SK-N-SH treated with all-trans-retinoic acid at 6 μM for 48 hours (cell line): ENCODE data around the gene CAV1.
A peak's percentile ranks its signal among the peaks of the same experiment; 100 is the strongest.

Experiments used
- ATAC-seq: fragments of 200-7000 bp; cut with Tn5 transposase; 3 replicates; pipeline ENCODE4 v1.9.1; 2020; ENCODE audit warnings: mild to moderate bottlenecking, moderate library complexity
- ARNTL ChIP-seq: fragments of 450-650 bp; formaldehyde crosslinking; IDR thresholded peaks from 2 replicates; pipeline ENCODE4 v1.5.0; 2020; ENCODE audit warnings: low read depth, mild to moderate bottlenecking, moderate library complexity, borderline replicate concordance
- CSDC2 ChIP-seq: fragments of 250-450 bp; sonication (Bioruptor Pico); IDR thresholded peaks from 2 replicates; pipeline ENCODE4 v1.5.0; 2020; ENCODE audit warnings: mild to moderate bottlenecking, moderate library complexity
- ESRRG ChIP-seq: fragments of 250-450 bp; sonication (Bioruptor Pico); IDR thresholded peaks from 2 replicates; pipeline ENCODE4 v1.6.1; 2021; ENCODE audit warnings: mild to moderate bottlenecking
- GLIS3 ChIP-seq: fragments of 250-450 bp; sonication (Bioruptor Pico); IDR thresholded peaks from 2 replicates; pipeline ENCODE4 v1.5.0; 2020; ENCODE audit warnings: mild to moderate bottlenecking, moderate library complexity
- ISL1 ChIP-seq: fragments of 250-450 bp; sonication (Bioruptor Pico); IDR thresholded peaks from 2 replicates; pipeline ENCODE4 v2.1.2; 2022; ENCODE audit warnings: mild to moderate bottlenecking, moderate library complexity
- OSR1 ChIP-seq: fragments of 250-450 bp; sonication (Bioruptor Pico); IDR thresholded peaks from 2 replicates; pipeline ENCODE4 v1.8.0; 2022; ENCODE audit warnings: moderate library complexity, mild to moderate bottlenecking, inconsistent platforms
- RARB ChIP-seq: fragments of 250-450 bp; sonication (Bioruptor Pico); IDR thresholded peaks from 2 replicates; pipeline ENCODE4 v1.8.0; 2021; ENCODE audit warnings: mild to moderate bottlenecking, moderate library complexity
- SNAI2 ChIP-seq: fragments of 250-450 bp; sonication (Bioruptor Pico); IDR thresholded peaks from 2 replicates; pipeline ENCODE4 v1.5.0; 2020; ENCODE audit warnings: mild to moderate bottlenecking, moderate library complexity
- TCF4 ChIP-seq: fragments of 250-450 bp; sonication (Bioruptor Pico); IDR thresholded peaks from 2 replicates; pipeline ENCODE4 v1.8.0; 2021; ENCODE audit warnings: mild to moderate bottlenecking, moderate library complexity, borderline replicate concordance
- TOX ChIP-seq: fragments of 250-450 bp; sonication (Bioruptor Pico); IDR thresholded peaks from 2 replicates; pipeline ENCODE4 v1.8.0; 2021; ENCODE audit warnings: mild to moderate bottlenecking, moderate library complexity, borderline replicate concordance
- ZC3H10 ChIP-seq: fragments of 250-450 bp; sonication (Bioruptor Pico); IDR thresholded peaks from 2 replicates; pipeline ENCODE4 v1.5.1; 2021; ENCODE audit warnings: mild to moderate bottlenecking, moderate library complexity
- ZFP3 ChIP-seq: fragments of 250-450 bp; sonication (Bioruptor Pico); IDR thresholded peaks from 2 replicates; pipeline ENCODE4 v1.5.0; 2020; ENCODE audit warnings: mild to moderate bottlenecking, moderate library complexity
- ZFP30 ChIP-seq: fragments of 450-650 bp; formaldehyde crosslinking; IDR thresholded peaks from 2 replicates; pipeline ENCODE4 v1.5.0; 2022; ENCODE audit warnings: mild to moderate bottlenecking, moderate library complexity
- ZNF565 ChIP-seq: fragments of 450-650 bp; formaldehyde crosslinking; conservative IDR thresholded peaks from 2 replicates; pipeline ENCODE4 v1.5.0; 2020; ENCODE audit warnings: low read depth, mild to moderate bottlenecking, moderate library complexity
- TF ChIP-seq, protein P1 (sequence below): fragments of 250-450 bp; sonication (Bioruptor Pico); IDR thresholded peaks from 2 replicates; pipeline ENCODE4 v1.8.0; 2021; ENCODE audit warnings: low read depth, mild to moderate bottlenecking, moderate library complexity, borderline replicate concordance
- TF ChIP-seq, protein P2 (sequence below): fragments of 250-450 bp; sonication (Bioruptor Pico); IDR thresholded peaks from 2 replicates; pipeline ENCODE4 v1.8.0; 2020; ENCODE audit warnings: mild to moderate bottlenecking, moderate library complexity, borderline replicate concordance
- TF ChIP-seq, protein P3 (sequence below): fragments of 250-450 bp; sonication (Bioruptor Pico); IDR thresholded peaks from 2 replicates; pipeline ENCODE4 v1.5.1; 2020; ENCODE audit warnings: low read depth, mild to moderate bottlenecking, moderate library complexity
- TF ChIP-seq, protein P4 (sequence below): fragments of 250-450 bp; sonication (Bioruptor Pico); IDR thresholded peaks from 2 replicates; pipeline ENCODE4 v1.5.0; 2020; ENCODE audit warnings: mild to moderate bottlenecking, moderate library complexity
- TF ChIP-seq, protein P5 (sequence below): fragments of 250-450 bp; sonication (Bioruptor Pico); IDR thresholded peaks from 2 replicates; pipeline ENCODE4 v1.5.1; 2021; ENCODE audit warnings: mild to moderate bottlenecking, moderate library complexity

Gene CAV1

DNA sequence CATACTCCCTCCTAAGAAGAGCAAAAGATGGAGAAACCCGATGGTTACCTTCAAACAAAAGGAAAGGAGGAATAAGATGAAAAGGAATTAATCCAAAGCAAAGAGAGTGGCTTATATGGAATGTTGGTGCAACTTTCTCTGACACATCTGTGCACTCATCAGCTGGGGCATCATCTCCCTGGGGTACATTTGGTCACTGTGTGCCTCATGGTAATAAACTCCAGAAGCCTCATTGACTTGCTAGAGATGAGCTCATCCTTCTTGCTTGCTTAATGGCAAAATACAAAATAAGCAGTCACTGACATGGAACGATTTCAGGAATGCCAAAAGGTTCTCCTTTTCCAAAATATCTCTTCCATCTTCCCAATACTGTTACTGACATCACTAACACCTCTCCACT is 22.5 kb downstream of the CAV1 start:
- ATAC-seq: peak; percentile 30
- TF ChIP-seq OSR1 (CRISPR knock-in tag): no peak
- no peak for TF ChIP-seq ZC3H10 (CRISPR knock-in tag)
- TF ChIP-seq ZFP3 (CRISPR knock-in tag): no peak
- TF ChIP-seq, protein P1, sequence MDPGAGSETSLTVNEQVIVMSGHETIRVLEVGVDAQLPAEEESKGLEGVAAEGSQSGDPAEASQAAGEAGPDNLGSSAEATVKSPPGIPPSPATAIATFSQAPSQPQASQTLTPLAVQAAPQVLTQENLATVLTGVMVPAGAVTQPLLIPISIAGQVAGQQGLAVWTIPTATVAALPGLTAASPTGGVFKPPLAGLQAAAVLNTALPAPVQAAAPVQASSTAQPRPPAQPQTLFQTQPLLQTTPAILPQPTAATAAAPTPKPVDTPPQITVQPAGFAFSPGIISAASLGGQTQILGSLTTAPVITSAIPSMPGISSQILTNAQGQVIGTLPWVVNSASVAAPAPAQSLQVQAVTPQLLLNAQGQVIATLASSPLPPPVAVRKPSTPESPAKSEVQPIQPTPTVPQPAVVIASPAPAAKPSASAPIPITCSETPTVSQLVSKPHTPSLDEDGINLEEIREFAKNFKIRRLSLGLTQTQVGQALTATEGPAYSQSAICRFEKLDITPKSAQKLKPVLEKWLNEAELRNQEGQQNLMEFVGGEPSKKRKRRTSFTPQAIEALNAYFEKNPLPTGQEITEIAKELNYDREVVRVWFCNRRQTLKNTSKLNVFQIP (CRISPR knock-in tag): no peak
- TF ChIP-seq ARNTL: no peak
- no peak for TF ChIP-seq ESRRG (CRISPR knock-in tag)
- no peak for TF ChIP-seq TOX (CRISPR knock-in tag)
- no peak for TF ChIP-seq RARB
- no peak for TF ChIP-seq CSDC2 (CRISPR knock-in tag)
- no peak for TF ChIP-seq ZFP30
- TF ChIP-seq ISL1 (CRISPR knock-in tag): no peak
- no peak for TF ChIP-seq TCF4 (CRISPR knock-in tag)
- TF ChIP-seq, protein P2, sequence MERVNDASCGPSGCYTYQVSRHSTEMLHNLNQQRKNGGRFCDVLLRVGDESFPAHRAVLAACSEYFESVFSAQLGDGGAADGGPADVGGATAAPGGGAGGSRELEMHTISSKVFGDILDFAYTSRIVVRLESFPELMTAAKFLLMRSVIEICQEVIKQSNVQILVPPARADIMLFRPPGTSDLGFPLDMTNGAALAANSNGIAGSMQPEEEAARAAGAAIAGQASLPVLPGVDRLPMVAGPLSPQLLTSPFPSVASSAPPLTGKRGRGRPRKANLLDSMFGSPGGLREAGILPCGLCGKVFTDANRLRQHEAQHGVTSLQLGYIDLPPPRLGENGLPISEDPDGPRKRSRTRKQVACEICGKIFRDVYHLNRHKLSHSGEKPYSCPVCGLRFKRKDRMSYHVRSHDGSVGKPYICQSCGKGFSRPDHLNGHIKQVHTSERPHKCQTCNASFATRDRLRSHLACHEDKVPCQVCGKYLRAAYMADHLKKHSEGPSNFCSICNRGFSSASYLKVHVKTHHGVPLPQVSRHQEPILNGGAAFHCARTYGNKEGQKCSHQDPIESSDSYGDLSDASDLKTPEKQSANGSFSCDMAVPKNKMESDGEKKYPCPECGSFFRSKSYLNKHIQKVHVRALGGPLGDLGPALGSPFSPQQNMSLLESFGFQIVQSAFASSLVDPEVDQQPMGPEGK (CRISPR knock-in tag): no peak
- TF ChIP-seq GLIS3 (CRISPR knock-in tag): no peak
- TF ChIP-seq, protein P3, sequence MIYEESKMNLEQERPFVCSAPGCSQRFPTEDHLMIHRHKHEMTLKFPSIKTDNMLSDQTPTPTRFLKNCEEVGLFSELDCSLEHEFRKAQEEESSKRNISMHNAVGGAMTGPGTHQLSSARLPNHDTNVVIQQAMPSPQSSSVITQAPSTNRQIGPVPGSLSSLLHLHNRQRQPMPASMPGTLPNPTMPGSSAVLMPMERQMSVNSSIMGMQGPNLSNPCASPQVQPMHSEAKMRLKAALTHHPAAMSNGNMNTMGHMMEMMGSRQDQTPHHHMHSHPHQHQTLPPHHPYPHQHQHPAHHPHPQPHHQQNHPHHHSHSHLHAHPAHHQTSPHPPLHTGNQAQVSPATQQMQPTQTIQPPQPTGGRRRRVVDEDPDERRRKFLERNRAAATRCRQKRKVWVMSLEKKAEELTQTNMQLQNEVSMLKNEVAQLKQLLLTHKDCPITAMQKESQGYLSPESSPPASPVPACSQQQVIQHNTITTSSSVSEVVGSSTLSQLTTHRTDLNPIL (CRISPR knock-in tag): no peak
- TF ChIP-seq, protein P4, sequence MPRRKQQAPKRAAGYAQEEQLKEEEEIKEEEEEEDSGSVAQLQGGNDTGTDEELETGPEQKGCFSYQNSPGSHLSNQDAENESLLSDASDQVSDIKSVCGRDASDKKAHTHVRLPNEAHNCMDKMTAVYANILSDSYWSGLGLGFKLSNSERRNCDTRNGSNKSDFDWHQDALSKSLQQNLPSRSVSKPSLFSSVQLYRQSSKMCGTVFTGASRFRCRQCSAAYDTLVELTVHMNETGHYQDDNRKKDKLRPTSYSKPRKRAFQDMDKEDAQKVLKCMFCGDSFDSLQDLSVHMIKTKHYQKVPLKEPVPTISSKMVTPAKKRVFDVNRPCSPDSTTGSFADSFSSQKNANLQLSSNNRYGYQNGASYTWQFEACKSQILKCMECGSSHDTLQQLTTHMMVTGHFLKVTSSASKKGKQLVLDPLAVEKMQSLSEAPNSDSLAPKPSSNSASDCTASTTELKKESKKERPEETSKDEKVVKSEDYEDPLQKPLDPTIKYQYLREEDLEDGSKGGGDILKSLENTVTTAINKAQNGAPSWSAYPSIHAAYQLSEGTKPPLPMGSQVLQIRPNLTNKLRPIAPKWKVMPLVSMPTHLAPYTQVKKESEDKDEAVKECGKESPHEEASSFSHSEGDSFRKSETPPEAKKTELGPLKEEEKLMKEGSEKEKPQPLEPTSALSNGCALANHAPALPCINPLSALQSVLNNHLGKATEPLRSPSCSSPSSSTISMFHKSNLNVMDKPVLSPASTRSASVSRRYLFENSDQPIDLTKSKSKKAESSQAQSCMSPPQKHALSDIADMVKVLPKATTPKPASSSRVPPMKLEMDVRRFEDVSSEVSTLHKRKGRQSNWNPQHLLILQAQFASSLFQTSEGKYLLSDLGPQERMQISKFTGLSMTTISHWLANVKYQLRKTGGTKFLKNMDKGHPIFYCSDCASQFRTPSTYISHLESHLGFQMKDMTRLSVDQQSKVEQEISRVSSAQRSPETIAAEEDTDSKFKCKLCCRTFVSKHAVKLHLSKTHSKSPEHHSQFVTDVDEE (CRISPR knock-in tag): no peak
- TF ChIP-seq, protein P5, sequence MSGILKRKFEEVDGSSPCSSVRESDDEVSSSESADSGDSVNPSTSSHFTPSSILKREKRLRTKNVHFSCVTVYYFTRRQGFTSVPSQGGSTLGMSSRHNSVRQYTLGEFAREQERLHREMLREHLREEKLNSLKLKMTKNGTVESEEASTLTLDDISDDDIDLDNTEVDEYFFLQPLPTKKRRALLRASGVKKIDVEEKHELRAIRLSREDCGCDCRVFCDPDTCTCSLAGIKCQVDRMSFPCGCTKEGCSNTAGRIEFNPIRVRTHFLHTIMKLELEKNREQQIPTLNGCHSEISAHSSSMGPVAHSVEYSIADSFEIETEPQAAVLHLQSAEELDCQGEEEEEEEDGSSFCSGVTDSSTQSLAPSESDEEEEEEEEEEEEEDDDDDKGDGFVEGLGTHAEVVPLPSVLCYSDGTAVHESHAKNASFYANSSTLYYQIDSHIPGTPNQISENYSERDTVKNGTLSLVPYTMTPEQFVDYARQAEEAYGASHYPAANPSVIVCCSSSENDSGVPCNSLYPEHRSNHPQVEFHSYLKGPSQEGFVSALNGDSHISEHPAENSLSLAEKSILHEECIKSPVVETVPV (CRISPR knock-in tag): no peak
- TF ChIP-seq, all 23 proteins: peak for 0

DNA sequence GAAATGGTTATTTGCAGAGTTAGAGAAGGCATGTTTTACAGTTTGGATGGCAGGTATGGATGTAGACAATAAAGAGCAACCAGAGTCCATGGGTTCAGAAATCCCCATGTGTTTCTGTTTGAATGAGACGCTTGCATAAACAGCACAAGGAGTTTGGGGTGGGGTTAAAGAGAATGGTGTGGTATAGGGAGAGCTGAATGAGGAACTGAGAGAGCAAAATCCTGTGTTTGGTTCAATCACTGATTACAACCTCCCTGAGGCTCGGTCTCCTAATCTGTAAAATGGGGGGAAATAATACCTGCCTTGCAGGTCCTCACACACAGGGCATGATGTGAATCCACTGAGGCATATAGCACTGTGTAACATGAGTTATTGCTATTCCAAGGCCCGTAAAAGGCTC is 23.7 kb downstream of the CAV1 start:
- TF ChIP-seq GLIS3 (CRISPR knock-in tag) (no peak), SNAI2 (no peak), CSDC2 (CRISPR knock-in tag) (no peak), ZNF565 (CRISPR knock-in tag) (no peak), ISL1 (CRISPR knock-in tag) (no peak), ESRRG (CRISPR knock-in tag) (no peak), TCF4 (CRISPR knock-in tag) (no peak), ZFP3 (CRISPR knock-in tag) (no peak)
- TF ChIP-seq, protein P1 (CRISPR knock-in tag): no peak
- TF ChIP-seq, protein P2 (CRISPR knock-in tag): no peak
- ATAC-seq: no peak
